HFF-Myc (cell line): ENCODE results near the gene SFT2D3.

Experiments
- DNase-seq: peaks from one replicate; pipeline ENCODE4 v3.0.0-alpha.2; 2011; ENCODE audit warnings: low read depth; ENCODE audit errors: extremely low read depth
- H3K4me3 ChIP-seq: replicated peaks from 2 replicates; pipeline ENCODE4 v1.5.1; 2011; ENCODE audit warnings: low read depth, mild to moderate bottlenecking, control low read depth, low read length
- CTCF ChIP-seq: IDR thresholded peaks from 2 replicates; pipeline ENCODE4 v1.5.1; 2012; ENCODE audit warnings: mild to moderate bottlenecking, low read depth, low read length, control low read depth; ENCODE audit errors: missing control alignments

Gene SFT2D3

GRCh38 chr2:127719301-127720218, 18.3 kb downstream of the SFT2D3 start:
- TF ChIP-seq CTCF: no peak
- no peak overlapping the region for H3K4me3 ChIP-seq
- no peak for DNase-seq

DNA sequence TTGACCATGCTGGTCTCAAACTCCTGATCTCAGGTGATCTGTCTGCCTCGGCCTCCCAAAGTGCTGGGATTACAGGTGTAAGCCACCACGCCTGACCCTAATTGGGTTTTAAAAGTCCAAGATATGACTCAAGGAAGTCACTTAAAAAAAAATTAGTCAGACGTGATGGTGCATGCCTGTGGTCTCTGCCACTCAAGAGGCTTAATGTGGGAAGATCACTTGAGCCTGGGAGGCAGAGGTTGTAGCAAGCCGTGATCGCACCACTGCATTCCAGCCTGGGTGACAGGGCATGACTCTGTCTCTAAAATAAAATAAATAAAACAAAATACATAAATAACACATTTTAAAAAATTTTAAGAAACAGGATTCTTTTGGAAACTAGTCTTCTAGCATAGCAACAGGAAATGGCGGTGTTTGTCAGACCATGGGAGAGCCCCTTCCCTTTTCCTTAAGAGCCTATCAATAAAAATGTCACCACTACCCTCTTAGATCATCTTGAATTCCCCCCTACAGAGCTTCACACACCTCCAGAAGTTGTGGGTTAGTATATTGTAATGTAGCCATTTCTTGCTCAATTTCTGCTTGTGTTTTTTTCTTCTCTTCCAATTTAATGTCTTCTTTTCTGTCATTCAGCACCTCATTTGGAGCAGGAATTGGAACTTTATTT, 20.1 kb downstream of the SFT2D3 start:
- no peak for TF ChIP-seq CTCF
- no peak overlapping the region for H3K4me3 ChIP-seq
- DNase-seq: no peak

- H3K4me3 ChIP-seq: no peak overlapping the region
- no peak for DNase-seq
- no peak for TF ChIP-seq CTCF
These were observed 20.7 kb downstream of the SFT2D3 start for GRCh38 chr2:127721978-127722355.

- no peak overlapping the region for H3K4me3 ChIP-seq
- TF ChIP-seq CTCF: no peak
- no peak for DNase-seq
These were observed 21.5 kb downstream of the SFT2D3 start for GRCh38 chr2:127722807-127723206.

- no peak overlapping the region for H3K4me3 ChIP-seq
- no peak for DNase-seq
- no peak for TF ChIP-seq CTCF
These were observed 25.0 kb downstream of the SFT2D3 start for GRCh38 chr2:127726158-127726880.

GRCh38 chr2:127733113-127733815, 32.0 kb downstream of the SFT2D3 start:
- TF ChIP-seq CTCF: no peak
- no peak for DNase-seq
- no peak overlapping the region for H3K4me3 ChIP-seq
